HepG2 (cell line): ENCODE data around the gene GCLC. TPM values are rescaled to one million over a fixed set of nuclear protein-coding genes. Genes with fewer than 3 reads are reported as not detected.

Experiments used
- ATAC-seq: fragments of 200-7000 bp; cut with Tn5 transposase; 3 replicates; pipeline ENCODE4 v1.9.1; 2020; ENCODE audit warnings: mild to moderate bottlenecking, moderate library complexity
- BruUV-seq: library from RNA; stranded (reverse); fragments of 400-500 nt; replicated peaks from 2 replicates; lab custom pipeline; 2021; lab: Mats Ljungman, UMichigan
- CTCF ChIA-PET: fragments of 300-600 bp; formaldehyde crosslinking; extraction: SDS; loops from one replicate; lab custom pipeline; 2021; ENCODE audit warnings: low total read pairs, inconsistent platforms, low intra/inter-chr PET ratio; lab: Yijun Ruan, JAX
- POLR2A ChIA-PET: fragments of 350-600 bp; sonication (Branson Sonifier 250); formaldehyde crosslinking; loops from one replicate; lab custom pipeline; 2020; ENCODE audit warnings: antibody characterized with exemption, inconsistent platforms; lab: Yijun Ruan, JAX
- DNase-seq: peaks from one replicate; pipeline ENCODE4 v3.0.0-alpha.2; 2015; ENCODE audit warnings: low spot score
- FAIRE-seq: peaks from 3 replicates; lab custom pipeline; 2011; peaks lifted over from hg19 to GRCh38; lab: Jason Lieb, UNC
- H2AFZ ChIP-seq: one replicate; pipeline ENCODE4 v1.6.1; 2011; ENCODE audit warnings: low read length, inconsistent platforms
- H3K27ac ChIP-seq: fragments of 300-600 bp; 3 replicates; pipeline ENCODE4 v1.8.0; 2011; ENCODE audit warnings: mixed run types, mild to moderate bottlenecking, mixed read lengths, low read length, inconsistent platforms; ENCODE audit not compliant: insufficient read depth; ENCODE audit errors: extremely low read length
- H3K27me3 ChIP-seq, 2 experiments: fragments of 200-600 bp in 1 of 2; 2 replicates in 1 of 2; 3 replicates in 1 of 2; pipeline versions ENCODE4 v1.6.0 to v1.8.0; 2011; ENCODE audit warnings: low read length in 2 of 2, mild to moderate bottlenecking in 2 of 2, moderate library complexity in 2 of 2, inconsistent platforms in 1 of 2; ENCODE audit not compliant: insufficient read depth in 2 of 2, control insufficient read depth in 1 of 2
- H3K36me3 ChIP-seq, 2 experiments: fragments of 200-600 bp in 1 of 2; replicated peaks in 1 of 2; 2 replicates in 1 of 2; 3 replicates in 1 of 2; pipeline versions ENCODE4 v1.5.1 to v1.8.0; 2011; ENCODE audit warnings: low read length in 2 of 2, inconsistent platforms in 1 of 2; ENCODE audit not compliant: insufficient read depth in 2 of 2, control insufficient read depth in 1 of 2
- H3K4me1 ChIP-seq: 2 replicates; pipeline ENCODE4 v1.5.1; 2012; ENCODE audit warnings: low read length, inconsistent platforms; ENCODE audit not compliant: insufficient read depth
- H3K4me2 ChIP-seq: 2 replicates; pipeline ENCODE4 v1.6.0; 2011; ENCODE audit warnings: low read depth, low read length, inconsistent platforms
- H3K4me3 ChIP-seq, 3 experiments: fragments of 200-600 bp in 1 of 3; sonication (generic), shearing (Covaris generic) in 1 of 3; replicated peaks in 1 of 3; 2 replicates each; pipeline ENCODE4 v1.5.1; 2011 to 2016; ENCODE audit warnings: low read length in 3 of 3, inconsistent platforms in 2 of 3, low read depth in 2 of 3, mild to moderate bottlenecking in 2 of 3, control low read depth in 1 of 3, mixed read lengths in 1 of 3; ENCODE audit not compliant: insufficient read depth in 1 of 3
- H3K79me2 ChIP-seq: one replicate; pipeline ENCODE4 v1.6.1; 2011; ENCODE audit warnings: low read length, inconsistent platforms; ENCODE audit not compliant: insufficient read depth
- H3K9ac ChIP-seq: 2 replicates; pipeline ENCODE4 v1.6.0; 2011; ENCODE audit warnings: mild to moderate bottlenecking, low read depth, low read length, inconsistent platforms; ENCODE audit not compliant: insufficient read depth
- H3K9me3 ChIP-seq: 2 replicates; pipeline ENCODE4 v1.5.1; 2012; ENCODE audit warnings: mild to moderate bottlenecking, low read length
- H4K20me1 ChIP-seq: 2 replicates; pipeline ENCODE4 v1.6.0; 2011; ENCODE audit warnings: inconsistent platforms, mild to moderate bottlenecking, low read length, moderate library complexity; ENCODE audit not compliant: insufficient read depth
- BCL6 ChIP-seq: IDR thresholded peaks from 2 replicates; pipeline ENCODE4 v1.6.1; 2016; ENCODE audit warnings: missing genetic modification reagents, missing compliant biosample characterization
- CENPT ChIP-seq: sonication (generic); formaldehyde crosslinking; IDR thresholded peaks from 2 replicates; pipeline ENCODE4 v1.8.0; 2022; ENCODE audit warnings: low read depth, mild to moderate bottlenecking, moderate library complexity, missing genetic modification reagents
- PRMT3 ChIP-seq: sonication (generic); formaldehyde crosslinking; IDR thresholded peaks from 2 replicates; pipeline ENCODE4 v1.8.1; 2022; ENCODE audit warnings: low read depth, mild to moderate bottlenecking, moderate library complexity, missing genetic modification reagents, borderline replicate concordance
- RARA ChIP-seq: IDR thresholded peaks from 2 replicates; pipeline ENCODE4 v1.6.1; 2016; ENCODE audit warnings: missing genetic modification reagents, missing compliant biosample characterization
- SIN3A ChIP-seq: IDR thresholded peaks from 2 replicates; pipeline ENCODE4 v1.6.1; 2011; ENCODE audit warnings: low read depth, mild to moderate bottlenecking, control low read depth, low read length, borderline replicate concordance
- TBX2 ChIP-seq: sonication (generic); formaldehyde crosslinking; IDR thresholded peaks from 2 replicates; pipeline ENCODE4 v1.5.0; 2020; ENCODE audit warnings: missing genetic modification reagents, mild to moderate bottlenecking, borderline replicate concordance
- TP53 ChIP-seq: sonication (generic); formaldehyde crosslinking; conservative IDR thresholded peaks from 2 replicates; pipeline ENCODE4 v1.4.0; 2020; ENCODE audit warnings: missing genetic modification reagents
- ZFP36L2 ChIP-seq: sonication (generic); formaldehyde crosslinking; IDR thresholded peaks from 2 replicates; pipeline ENCODE4 v1.4.0; 2020; ENCODE audit warnings: missing genetic modification reagents
- ZNF17 ChIP-seq: sonication (generic); formaldehyde crosslinking; IDR thresholded peaks from 2 replicates; pipeline ENCODE4 v1.5.0; 2020; ENCODE audit warnings: mild to moderate bottlenecking, missing genetic modification reagents
- ZNF224 ChIP-seq: sonication (generic); formaldehyde crosslinking; IDR thresholded peaks from 2 replicates; pipeline ENCODE4 v1.5.0; 2020; ENCODE audit warnings: mild to moderate bottlenecking, missing genetic modification reagents
- ZNF557 ChIP-seq: sonication (generic); formaldehyde crosslinking; IDR thresholded peaks from 2 replicates; pipeline ENCODE4 v1.4.0; 2020; ENCODE audit warnings: missing genetic modification reagents
- WGBS: methylation state at CpG from one replicate; pipeline ENCODE4 v1.1.6; 2017; ENCODE audit warnings: low lambda C conversion rate; 5-methylcytosine and 5-hydroxymethylcytosine counted together
- in situ Hi-C: cut with HindIII; loops from 2 replicates; pipeline ENCODE4 v1.10.0; 2017; ENCODE audit warnings: low pct_unique_long_range_greater_than_20kb; ENCODE audit not compliant: extremely low pct_ligation_motif_present
- intact Hi-C: fragments of 100-400 bp; cut with micrococcal nuclease; formaldehyde crosslinking; loops from one replicate; pipeline ENCODE4 v1.10.0; 2022; ENCODE audit not compliant: unreplicated experiment
- polyA plus RNA-seq, 8 experiments: library from polyadenylated mRNA; depleted of rRNA in 3 of 8; stranded (reverse) in 7 of 8; unstranded in 1 of 8; fragments of >200 nt; fragmentation: Illumina TruSeq in 4 of 8; extraction: Trizol in 4 of 8; gene quantifications; 2 replicates each; pipeline versions ENCODE4 v1.2.1 to v1.2.3, GENCODE V29; 2011 to 2016; ENCODE audit warnings: low read depth in 4 of 8, missing spikeins in 1 of 8, mixed read lengths in 1 of 8; ENCODE audit not compliant: insufficient read depth in 1 of 8
- total RNA-seq, 5 experiments: library from RNA; depleted of rRNA; stranded (reverse); fragments of >200 nt; fragmentation: Illumina TruSeq; extraction: Trizol; gene quantifications; 2 replicates each; pipeline ENCODE4 v1.2.3, GENCODE V29; 2016; ENCODE audit warnings: low read depth in 1 of 5
- TF ChIP-seq, protein P1 (sequence below): sonication (generic); formaldehyde crosslinking; IDR thresholded peaks from 2 replicates; pipeline ENCODE4 v1.5.0; 2020; ENCODE audit warnings: missing genetic modification reagents
- TF ChIP-seq, protein P2 (sequence below): sonication (generic); formaldehyde crosslinking; IDR thresholded peaks from 2 replicates; pipeline ENCODE4 v1.4.0; 2020; ENCODE audit warnings: missing genetic modification reagents, borderline replicate concordance

The GCLC gene
- total and polyA plus RNA-seq, 2 of the 13 experiments (the other 11 are each of a cell fraction or from before 2014, with no cell fraction given), result 35.3 to 84.6 TPM

DNA sequence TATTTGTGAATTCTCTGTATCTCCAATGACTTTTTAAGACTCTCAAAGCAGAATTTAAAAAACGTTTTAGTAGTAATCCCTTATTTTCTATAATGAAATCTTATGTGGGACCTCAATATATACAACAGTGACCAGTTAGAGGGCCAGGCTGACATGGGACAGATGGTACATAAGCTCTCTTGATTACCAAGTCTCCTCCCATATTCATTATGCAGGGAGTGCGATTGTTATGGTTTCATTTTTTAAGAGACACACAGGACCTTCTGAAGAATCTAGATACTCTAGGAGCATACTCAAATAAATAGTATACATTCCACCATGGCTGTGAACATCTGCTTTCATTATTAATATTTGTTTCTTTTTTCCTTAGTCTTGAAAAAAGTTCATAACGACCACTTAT is 43.5 kb downstream of the GCLC start:
- H3K4me2 ChIP-seq, result no peak overlapping the region
- no TSS peak for BruUV-seq
- no peak overlapping the region for H3K4me3 ChIP-seq
- no peak for FAIRE-seq
- no peaks in the 10 kb centered on the region for H3K79me2 ChIP-seq
- peaks cover 6% of the 10 kb centered on the region; the same call in 1 of the 2 replicates for H3K4me1 ChIP-seq
- ATAC-seq, result no peak
- no peak overlapping the region for H2AFZ ChIP-seq
- H3K27ac ChIP-seq, result no peak overlapping the region
- ChIA-PET POLR2A (no interaction called here), CTCF (no interaction called here)
- TF ChIP-seq SIN3A (no peak), ZFP36L2 (CRISPR knock-in tag) (no peak), ZNF224 (CRISPR knock-in tag) (no peak), ZNF557 (no peak), ZNF17 (no peak), BCL6 (CRISPR knock-in tag) (no peak)
- TF ChIP-seq, protein P1, sequence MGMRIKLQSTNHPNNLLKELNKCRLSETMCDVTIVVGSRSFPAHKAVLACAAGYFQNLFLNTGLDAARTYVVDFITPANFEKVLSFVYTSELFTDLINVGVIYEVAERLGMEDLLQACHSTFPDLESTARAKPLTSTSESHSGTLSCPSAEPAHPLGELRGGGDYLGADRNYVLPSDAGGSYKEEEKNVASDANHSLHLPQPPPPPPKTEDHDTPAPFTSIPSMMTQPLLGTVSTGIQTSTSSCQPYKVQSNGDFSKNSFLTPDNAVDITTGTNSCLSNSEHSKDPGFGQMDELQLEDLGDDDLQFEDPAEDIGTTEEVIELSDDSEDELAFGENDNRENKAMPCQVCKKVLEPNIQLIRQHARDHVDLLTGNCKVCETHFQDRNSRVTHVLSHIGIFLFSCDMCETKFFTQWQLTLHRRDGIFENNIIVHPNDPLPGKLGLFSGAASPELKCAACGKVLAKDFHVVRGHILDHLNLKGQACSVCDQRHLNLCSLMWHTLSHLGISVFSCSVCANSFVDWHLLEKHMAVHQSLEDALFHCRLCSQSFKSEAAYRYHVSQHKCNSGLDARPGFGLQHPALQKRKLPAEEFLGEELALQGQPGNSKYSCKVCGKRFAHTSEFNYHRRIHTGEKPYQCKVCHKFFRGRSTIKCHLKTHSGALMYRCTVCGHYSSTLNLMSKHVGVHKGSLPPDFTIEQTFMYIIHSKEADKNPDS (CRISPR knock-in tag), result no peak
- peaks cover 35 to 70% of the 10 kb centered on the region in 2 experiments for H3K36me3 ChIP-seq
- intact Hi-C loops (no loop called here), in situ Hi-C loops (no loop called here)
- no peak overlapping the region for H3K9ac ChIP-seq
- H4K20me1 ChIP-seq, result no peaks in the 10 kb centered on the region
- H3K9me3 ChIP-seq, result no peaks in the 10 kb centered on the region
- H3K27me3 ChIP-seq, result no peaks in the 10 kb centered on the region
- WGBS, result 73% methylated on average over 3 of the region's 3 CpGs
- no peak for DNase-seq

DNA sequence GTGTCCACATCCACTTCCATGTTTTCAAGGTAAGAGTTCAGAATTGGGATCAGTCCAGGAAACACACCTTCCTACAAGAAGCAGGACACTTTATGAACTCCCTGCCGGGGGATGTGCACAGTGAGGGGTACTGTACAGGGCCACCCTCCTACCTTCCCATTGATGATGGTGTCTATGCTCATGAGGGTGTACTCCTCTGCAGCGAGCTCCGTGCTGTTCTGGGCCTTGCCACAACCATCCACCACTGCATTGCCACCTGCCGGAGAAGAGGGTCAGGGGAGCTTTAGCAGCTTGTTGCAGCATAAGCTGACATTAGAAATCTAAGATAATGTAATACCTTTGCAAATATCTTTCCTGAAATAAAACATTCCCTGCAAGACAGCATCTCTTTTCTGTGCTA is 44.8 kb downstream of the GCLC start:
- peaks cover 29 to 58% of the 10 kb centered on the region in 2 experiments for H3K36me3 ChIP-seq
- H3K4me1 ChIP-seq, result peaks cover 6% of the 10 kb centered on the region; the same call in 1 of the 2 replicates
- FAIRE-seq, result no peak
- TF ChIP-seq TP53 (CRISPR knock-in tag) (no peak), RARA (CRISPR knock-in tag) (no peak), TBX2 (CRISPR knock-in tag) (no peak), PRMT3 (CRISPR knock-in tag) (no peak), CENPT (CRISPR knock-in tag) (no peak)
- TF ChIP-seq, protein P2, sequence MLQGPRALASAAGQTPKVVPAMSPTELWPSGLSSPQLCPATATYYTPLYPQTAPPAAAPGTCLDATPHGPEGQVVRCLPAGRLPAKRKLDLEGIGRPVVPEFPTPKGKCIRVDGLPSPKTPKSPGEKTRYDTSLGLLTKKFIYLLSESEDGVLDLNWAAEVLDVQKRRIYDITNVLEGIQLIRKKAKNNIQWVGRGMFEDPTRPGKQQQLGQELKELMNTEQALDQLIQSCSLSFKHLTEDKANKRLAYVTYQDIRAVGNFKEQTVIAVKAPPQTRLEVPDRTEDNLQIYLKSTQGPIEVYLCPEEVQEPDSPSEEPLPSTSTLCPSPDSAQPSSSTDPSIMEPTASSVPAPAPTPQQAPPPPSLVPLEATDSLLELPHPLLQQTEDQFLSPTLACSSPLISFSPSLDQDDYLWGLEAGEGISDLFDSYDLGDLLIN, result no peak

More for the DNA sequence above, 44.8 kb downstream of the GCLC start:
- no peaks in the 10 kb centered on the region for H3K79me2 ChIP-seq
- BruUV-seq, result no TSS peak
- DNase-seq, result no peak
- WGBS, result 98% methylated on average over 4 of the region's 4 CpGs
- H3K9me3 ChIP-seq, result no peaks in the 10 kb centered on the region
- H3K9ac ChIP-seq, result no peak overlapping the region
- intact Hi-C loops (no loop called here), in situ Hi-C loops (no loop called here)
- H3K4me3 ChIP-seq, result no peak overlapping the region
- H3K4me2 ChIP-seq, result no peak overlapping the region
- ChIA-PET CTCF (no interaction called here), POLR2A (interaction anchor here (0.6 kb wide), 1 partner anchor 17 kb away, joined by 3 read pairs; no protein-coding TSS in a partner anchor)
- ATAC-seq, result peak; percentile 13; the same call in 1 of the 3 replicates
- no peaks in the 10 kb centered on the region for H4K20me1 ChIP-seq
- no peak overlapping the region for H2AFZ ChIP-seq
- H3K27me3 ChIP-seq, result no peaks in the 10 kb centered on the region
- H3K27ac ChIP-seq, result no peak overlapping the region
